Upper lobe of left lung (tissue), 6 donors: Measurements from ENCODE around the gene ARFGAP1. TPM values are rescaled to one million over a fixed set of nuclear protein-coding genes. Genes with fewer than 3 reads are reported as not detected.

ENCODE experiments used
- ATAC-seq, 2 donors: fragments of 200-7000 bp; cut with Tn5 transposase; one replicate each; pipeline ENCODE4 v1.9.1; 2022; ENCODE audit warnings: mild to moderate bottlenecking in 2 of 2, moderate library complexity in 2 of 2; ENCODE audit not compliant: low FRiP score in 2 of 2
- DNase-seq, 2 donors: peaks; one replicate each; pipeline ENCODE4 v3.0.0-alpha.2; 2019 to 2020
- H3K27ac ChIP-seq, 4 donors: fragments of 200-600 bp; sonication (generic); one replicate each; pipeline ENCODE4 v1.5.1; 2016 to 2019
- H3K27me3 ChIP-seq, 4 donors: fragments of 200-600 bp; sonication (generic); one replicate each; pipeline ENCODE4 v1.5.1; 2017 to 2019
- H3K36me3 ChIP-seq, 4 donors: fragments of 200-600 bp; sonication (generic); one replicate each; pipeline ENCODE4 v1.5.1; 2016 to 2019
- H3K4me1 ChIP-seq, 4 donors: fragments of 200-600 bp; sonication (generic); one replicate each; pipeline ENCODE4 v1.5.1; 2018 to 2019
- H3K4me3 ChIP-seq, 4 donors: fragments of 200-600 bp; sonication (generic); one replicate each; pipeline ENCODE4 v1.5.1; 2017 to 2019; ENCODE audit warnings: mild to moderate bottlenecking in 2 of 4, moderate library complexity in 1 of 4
- H3K9me3 ChIP-seq, 4 donors: fragments of 200-600 bp; sonication (generic); one replicate each; pipeline ENCODE4 v1.5.1; 2018 to 2019
- CTCF ChIP-seq, 6 experiments: fragments of 450-650 bp in 4 of 6; fragments of 200-600 bp in 2 of 6; sonication (generic) in 2 of 6; IDR thresholded peaks; one replicate each; pipeline ENCODE4 v1.5.1; 2016 to 2019; ENCODE audit warnings: antibody characterized with exemption in 6 of 6
- EP300 ChIP-seq, 4 donors: sonication (generic); formaldehyde crosslinking; IDR thresholded peaks; one replicate each; pipeline ENCODE4 v1.5.1; 2017; ENCODE audit warnings: antibody characterized with exemption in 4 of 4, control low read depth in 2 of 4
- POLR2A ChIP-seq, 4 donors: fragments of 450-650 bp; IDR thresholded peaks; one replicate each; pipeline ENCODE4 v1.5.1; 2016 to 2017; ENCODE audit warnings: antibody characterized with exemption in 4 of 4, mild to moderate bottlenecking in 2 of 4
- POLR2AphosphoS5 ChIP-seq, 2 donors: sonication (generic); formaldehyde crosslinking; IDR thresholded peaks; one replicate each; pipeline ENCODE4 v1.5.1; 2017; ENCODE audit warnings: antibody characterized with exemption in 2 of 2
- WGBS, 2 donors: methylation state at CpG; one replicate each; pipeline ENCODE4 v1.1.5; 2017 to 2018; 5-methylcytosine and 5-hydroxymethylcytosine counted together
- total RNA-seq, 6 donors: library from RNA; depleted of rRNA in 4 of 6; stranded (reverse); fragments of >200 nt in 4 of 6; gene quantifications; one replicate each; pipeline versions ENCODE4 v1.1.0 to v1.2.1, GENCODE V29; 2016 to 2021
- donor health status: DM: no; HTN: no; CAD: no; lungs with moderate emphysema.
- donor health status: DM: no; HTN: yes; CAD: no; lungs with severe emphysema.

ARFGAP1 gene
- total RNA-seq, 6 donors from 2014 or later = 39.8 to 169 (median 84.7) TPM

- DNase-seq = peak in 1 of 2 donors; percentile 66
- WGBS, 2 donors = 91 to 93% methylated on average over 7 to 24 of the region's 24 CpGs
Measured at GRCh38 chr20:63318391-63319163, 46.0 kb downstream of the ARFGAP1 start.

GRCh38 chr20:63319164-63320040 lies 46.8 kb downstream of the ARFGAP1 start:
- 81 to 100% methylated on average over 1 to 20 of the region's 25 CpGs for WGBS, 2 donors
- H3K4me3 ChIP-seq = no peak overlapping the region
- DNase-seq = peak in 1 of 2 donors; percentile 57
- TF ChIP-seq CTCF (IDR thresholded peaks at IDR 0.05) (no peak), POLR2AphosphoS5 (IDR thresholded peaks at IDR 0.05) (no peak), EP300 (IDR thresholded peaks at IDR 0.05) (no peak), POLR2A (IDR thresholded peaks at IDR 0.05) (no peak)
- H3K9me3 ChIP-seq = no peaks in the 10 kb centered on the region
- peaks cover 0 to 4% (median 2%) of the 10 kb centered on the region in 4 donors for H3K4me1 ChIP-seq
- no peaks in the 10 kb centered on the region for H3K36me3 ChIP-seq
- no peak for ATAC-seq
- no peaks in the 10 kb centered on the region for H3K27me3 ChIP-seq
- no peak overlapping the region for H3K27ac ChIP-seq

More at GRCh38 chr20:63318391-63319163, 46.0 kb downstream of the ARFGAP1 start:
- H3K4me1 ChIP-seq = peaks cover 0 to 4% (median 2%) of the 10 kb centered on the region in 4 donors
- no peaks in the 10 kb centered on the region for H3K27me3 ChIP-seq
- TF ChIP-seq POLR2A (IDR thresholded peaks at IDR 0.05) (no peak), EP300 (IDR thresholded peaks at IDR 0.05) (no peak), CTCF (IDR thresholded peaks at IDR 0.05) (no peak), POLR2AphosphoS5 (IDR thresholded peaks at IDR 0.05) (no peak)
- no peak overlapping the region for H3K4me3 ChIP-seq
- H3K36me3 ChIP-seq = no peaks in the 10 kb centered on the region
- ATAC-seq = no peak
- H3K9me3 ChIP-seq = no peaks in the 10 kb centered on the region
- no peak overlapping the region for H3K27ac ChIP-seq

- Histone ChIP-seq H3K27ac (no peak overlapping the region), H3K9me3 (no peaks in the 10 kb centered on the region), H3K27me3 (no peaks in the 10 kb centered on the region), H3K4me1 (peaks cover 0 to 4% (median 2%) of the 10 kb centered on the region in 4 donors), H3K36me3 (no peaks in the 10 kb centered on the region), H3K4me3 (no peak overlapping the region)
- WGBS, 2 donors = 80% methylated on average over 13 of the region's 23 CpGs; no CpG with 5 or more reads in 1 of the 2 donors
- DNase-seq = peak in 1 of 2 donors; percentile 75
- no peak for ATAC-seq
- TF ChIP-seq POLR2AphosphoS5 (IDR thresholded peaks at IDR 0.05) = no peak
- no peak for TF ChIP-seq POLR2A (IDR thresholded peaks at IDR 0.05)
- no peak for TF ChIP-seq CTCF (IDR thresholded peaks at IDR 0.05)
- TF ChIP-seq EP300 (IDR thresholded peaks at IDR 0.05) = no peak
Measured at GRCh38 chr20:63320041-63320511, 47.5 kb downstream of the ARFGAP1 start.

- 69 to 74% methylated on average over 6 to 10 of the region's 10 CpGs for WGBS, 2 donors
- H3K27me3 ChIP-seq = no peaks in the 10 kb centered on the region
- peak in 1 of 2 donors; percentile 40 for DNase-seq
Measured at GRCh38 chr20:63320616-63321147, 48.1 kb downstream of the ARFGAP1 start.

More at GRCh38 chr20:63320616-63321147, 48.1 kb downstream of the ARFGAP1 start:
- no peak overlapping the region for H3K4me3 ChIP-seq
- peaks cover 0 to 4% (median 2%) of the 10 kb centered on the region in 4 donors for H3K4me1 ChIP-seq
- no peaks in the 10 kb centered on the region for H3K36me3 ChIP-seq
- TF ChIP-seq CTCF (IDR thresholded peaks at IDR 0.05) (no peak), POLR2AphosphoS5 (IDR thresholded peaks at IDR 0.05) (no peak), POLR2A (IDR thresholded peaks at IDR 0.05) (no peak), EP300 (IDR thresholded peaks at IDR 0.05) (no peak)
- no peak overlapping the region for H3K27ac ChIP-seq
- H3K9me3 ChIP-seq = no peaks in the 10 kb centered on the region
- ATAC-seq = no peak
